Left renal cortex interstitium (tissue), 4 donors: Measurements from ENCODE around the gene DEGS1. TPM values are rescaled to one million over a fixed set of nuclear protein-coding genes. Genes with fewer than 3 reads are reported as not detected.

Experiments used
- DNase-seq, 4 donors: peaks; one replicate each; pipeline ENCODE4 v3.0.0-alpha.2; 2013; ENCODE audit warnings: low read depth in 4 of 4, low spot score in 2 of 4, missing footprints in 1 of 4
- polyA plus RNA-seq, 4 donors: library from polyadenylated mRNA; unstranded; fragments of 120-200 nt; gene quantifications; one replicate each; pipeline ENCODE4 v1.2.1, GENCODE V29; 2013; ENCODE audit not compliant: insufficient read length in 4 of 4

The DEGS1 gene
- polyA plus RNA-seq: 10 to 100 TPM; 52.0 to 70.0 (median 58.9) TPM

- DNase-seq: peak; percentile 63 to 76 (median 70)
Observed at GRCh38 chr1:224182866-224183590, at the start of gene DEGS1. DEGS1 (plus strand) TSS chr1:224183240; CDS start chr1:224183337, 97 bp downstream.

GRCh38 chr1:224133741-224134299 lies 49.2 kb upstream of the DEGS1 start:
- no peak for DNase-seq

- DNase-seq: no peak
Observed at GRCh38 chr1:224137518-224137917, 45.5 kb upstream of the DEGS1 start.

- no peak for DNase-seq
Observed at GRCh38 chr1:224138198-224138597, 44.8 kb upstream of the DEGS1 start.

- no peak for DNase-seq
Observed at GRCh38 chr1:224141693-224142092, 41.3 kb upstream of the DEGS1 start.

- no peak for DNase-seq
Observed at GRCh38 chr1:224149709-224150108, 33.3 kb upstream of the DEGS1 start.

- DNase-seq: no peak
Observed at GRCh38 chr1:224151117-224151516, 31.9 kb upstream of the DEGS1 start.

GRCh38 chr1:224157316-224157715 lies 25.7 kb upstream of the DEGS1 start:
- DNase-seq: no peak

GRCh38 chr1:224159541-224159940 lies 23.5 kb upstream of the DEGS1 start:
- DNase-seq: no peak

GRCh38 chr1:224160171-224160682 lies 22.8 kb upstream of the DEGS1 start:
- DNase-seq: no peak

GRCh38 chr1:224162768-224163167 lies 20.3 kb upstream of the DEGS1 start:
- DNase-seq: no peak

- DNase-seq: no peak
Observed at GRCh38 chr1:224163311-224163710, 19.7 kb upstream of the DEGS1 start.

GRCh38 chr1:224168859-224169380 lies 14.1 kb upstream of the DEGS1 start:
- DNase-seq: no peak

- DNase-seq: no peak
Observed at GRCh38 chr1:224169718-224170270, 13.2 kb upstream of the DEGS1 start.

GRCh38 chr1:224170343-224170742 lies 12.7 kb upstream of the DEGS1 start:
- no peak for DNase-seq

- no peak for DNase-seq
Observed at GRCh38 chr1:224170748-224171478, 12.1 kb upstream of the DEGS1 start.

- DNase-seq: no peak
Observed at GRCh38 chr1:224172229-224172628, 10.8 kb upstream of the DEGS1 start.

- DNase-seq: no peak
Observed at GRCh38 chr1:224173523-224173922, 9.5 kb upstream of the DEGS1 start.

GRCh38 chr1:224175617-224176016 lies 7.4 kb upstream of the DEGS1 start:
- no peak for DNase-seq

- no peak for DNase-seq
Observed at GRCh38 chr1:224177356-224177999, 5.6 kb upstream of the DEGS1 start.
